ENCODE results near the gene LYRM4. TPM values are rescaled to one million over a fixed set of nuclear protein-coding genes. Genes with fewer than 3 reads are reported as not detected.

LYRM4 gene
- total RNA-seq, 1 donor from 2014 or later = 30.3 TPM

- intact Hi-C loops (cut with micrococcal nuclease) = no loop called here
These were observed 53.7 kb downstream of the LYRM4 start for GRCh38 chr6:5206920-5207561.

GRCh38 chr6:5205877-5206850 lies 54.6 kb downstream of the LYRM4 start:
- intact Hi-C loops (cut with micrococcal nuclease) = no loop called here

DNA sequence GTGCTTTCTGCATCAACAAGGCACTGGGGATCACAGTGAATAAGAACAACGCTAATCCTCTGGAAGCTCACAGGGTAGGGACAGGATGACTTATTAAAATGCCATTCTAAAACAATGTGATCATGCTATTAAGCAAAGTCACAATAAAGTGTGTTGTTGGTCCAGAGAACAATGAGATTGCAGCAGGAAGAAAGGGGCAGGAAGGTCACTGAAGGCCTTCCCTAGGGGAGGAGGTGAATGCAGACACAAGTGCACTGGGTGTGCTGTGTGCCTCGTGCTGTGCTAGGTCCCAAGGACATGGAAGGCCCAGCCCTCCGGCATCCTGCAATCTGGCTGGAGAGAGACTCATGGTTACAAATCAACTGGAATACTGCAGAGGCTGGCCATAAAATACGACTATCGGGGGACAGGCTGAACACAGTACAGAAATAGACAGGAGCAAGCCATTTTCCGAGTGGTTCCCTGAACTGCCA lies 55.7 kb downstream of the LYRM4 start:
- intact Hi-C loops (cut with micrococcal nuclease) = no loop called here

DNA sequence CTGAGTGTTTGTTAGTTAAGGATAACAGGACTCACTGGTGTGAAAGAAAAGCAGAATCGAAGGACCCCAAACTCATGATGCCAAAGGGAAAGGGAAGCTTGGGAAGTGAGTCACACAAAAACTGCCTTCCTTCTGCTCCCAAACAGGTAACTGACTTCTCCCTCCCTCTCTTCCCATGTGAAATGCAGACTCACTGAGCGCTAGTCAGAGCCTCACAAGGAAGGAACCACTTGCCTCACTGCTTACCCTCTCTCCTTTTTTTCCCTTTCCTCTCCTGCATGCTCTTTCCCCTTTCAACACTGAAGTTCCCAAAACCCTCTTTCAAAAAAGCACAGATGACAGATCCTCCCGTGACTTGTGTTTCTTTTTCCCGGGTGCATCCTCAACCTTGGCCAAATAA lies 56.4 kb downstream of the LYRM4 start:
- intact Hi-C loops (cut with micrococcal nuclease) = no loop called here

DNA sequence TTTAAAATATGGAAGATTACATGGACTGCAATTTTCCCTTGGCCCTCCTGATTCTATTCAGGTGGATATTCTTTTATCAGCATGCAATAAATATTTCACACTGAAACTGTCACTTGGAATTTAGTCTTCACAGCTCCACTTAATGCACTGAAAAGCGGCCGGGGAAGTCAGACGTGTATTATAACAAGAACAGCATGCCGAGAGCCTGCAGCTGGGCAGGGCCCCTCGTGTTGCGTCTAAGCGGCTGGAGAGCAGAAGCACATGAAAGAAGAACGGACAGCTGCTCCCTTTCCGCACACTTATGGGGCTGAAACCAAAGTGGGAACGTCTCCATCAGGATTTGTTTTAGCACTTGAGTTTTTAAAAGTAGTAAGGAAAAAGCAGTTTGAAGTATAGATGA lies 57.2 kb downstream of the LYRM4 start:
- intact Hi-C loops (cut with micrococcal nuclease) = no loop called here

DNA sequence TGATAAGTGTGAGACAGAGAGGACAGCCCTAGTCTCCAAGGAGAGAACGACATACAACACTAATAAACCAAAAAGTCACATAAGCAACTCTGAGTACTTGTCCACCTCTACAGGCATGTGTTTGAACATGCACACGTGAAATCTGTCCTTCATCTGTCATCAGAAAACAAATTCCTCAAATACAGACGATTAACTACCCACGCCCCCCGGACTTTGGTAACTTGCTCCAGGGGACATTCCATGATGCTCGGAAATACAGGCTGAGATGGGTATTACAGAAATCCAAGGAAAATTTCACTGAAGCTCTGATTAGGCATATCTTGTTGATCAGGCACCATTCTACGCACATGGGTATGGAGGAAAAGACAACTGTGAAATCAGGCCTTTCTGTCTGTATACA lies 57.8 kb downstream of the LYRM4 start:
- intact Hi-C loops (cut with micrococcal nuclease) = no loop called here

DNA sequence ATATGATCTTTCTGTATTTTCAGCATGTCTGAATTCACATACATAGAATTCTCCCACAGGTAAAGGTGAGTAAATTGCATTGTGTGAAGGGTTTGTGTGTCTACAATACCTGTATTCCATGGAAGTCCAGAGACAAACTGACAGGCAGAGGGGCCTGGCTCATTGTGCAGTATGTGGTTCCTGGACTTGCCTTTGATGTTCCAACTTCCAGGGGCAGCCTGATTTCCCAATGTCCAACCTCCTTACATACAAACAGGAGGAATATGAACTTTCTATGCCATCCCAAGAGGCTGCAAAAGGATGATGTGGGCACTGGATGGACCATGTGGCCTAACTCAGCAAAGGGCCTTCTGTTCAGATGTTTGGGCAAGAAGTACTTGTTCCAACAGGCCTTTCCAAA lies 58.5 kb downstream of the LYRM4 start:
- intact Hi-C loops (cut with micrococcal nuclease) = no loop called here

DNA sequence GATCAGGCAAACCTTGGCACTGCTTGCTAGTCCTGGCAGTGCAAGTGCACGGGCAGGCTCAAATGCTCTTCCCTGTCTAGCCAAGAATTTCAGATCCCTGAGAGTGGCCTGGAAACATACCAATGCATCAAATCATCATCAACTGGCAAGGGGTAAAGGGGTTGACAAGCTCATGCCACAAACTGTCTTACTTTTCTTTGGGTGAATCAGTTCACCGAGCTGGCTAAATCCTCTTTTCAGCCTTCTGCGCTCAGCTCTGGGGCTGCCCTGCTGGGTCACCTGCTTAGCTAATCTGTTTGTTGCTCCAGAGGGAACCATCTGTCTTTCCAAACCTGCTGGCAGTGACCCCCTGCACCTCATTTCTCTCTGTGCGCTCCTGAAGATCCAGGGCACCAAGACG lies 59.5 kb downstream of the LYRM4 start:
- intact Hi-C loops (cut with micrococcal nuclease) = no loop called here

- intact Hi-C loops (cut with micrococcal nuclease) = no loop called here
These were observed 61.0 kb downstream of the LYRM4 start for GRCh38 chr6:5199702-5200101.

DNA sequence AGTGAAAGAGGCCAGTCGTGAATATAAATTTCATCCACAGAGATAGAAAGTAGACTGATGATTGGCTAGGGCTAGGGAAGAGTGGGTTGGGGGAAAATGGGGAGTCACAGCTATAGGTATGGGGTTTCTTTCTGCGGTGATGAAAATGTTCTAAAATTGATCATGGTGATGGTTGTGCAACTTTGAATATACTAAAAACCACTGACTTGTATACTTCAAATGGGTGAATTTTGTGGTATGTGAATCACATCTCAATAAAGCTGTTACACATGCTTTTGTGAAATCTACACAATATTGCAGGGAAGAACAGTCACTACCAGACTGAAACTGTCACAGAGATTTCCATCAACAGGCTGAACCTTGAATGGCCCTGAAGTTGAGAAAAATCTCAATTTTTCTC lies 61.5 kb downstream of the LYRM4 start:
- intact Hi-C loops (cut with micrococcal nuclease) = no loop called here

DNA sequence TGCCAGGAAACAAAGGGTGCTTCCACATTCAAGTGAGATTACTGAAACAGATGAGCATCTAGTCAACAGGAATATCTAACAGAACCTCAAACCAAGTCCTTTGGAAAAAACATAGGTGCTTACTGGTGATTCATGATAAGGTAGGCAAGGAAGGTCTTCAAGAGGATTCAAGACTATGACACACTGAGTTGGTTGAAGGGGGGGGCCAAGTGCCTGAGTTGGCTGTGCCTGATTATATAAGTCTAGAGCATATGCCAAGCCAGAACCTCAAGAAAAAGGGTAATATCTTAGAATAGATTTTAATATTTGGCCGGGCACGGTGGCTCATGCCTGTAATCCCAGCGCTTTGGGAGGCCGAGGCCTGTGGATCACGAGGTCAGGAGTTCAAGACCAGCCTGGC lies 63.7 kb downstream of the LYRM4 start:
- intact Hi-C loops (cut with micrococcal nuclease) = no loop called here

DNA sequence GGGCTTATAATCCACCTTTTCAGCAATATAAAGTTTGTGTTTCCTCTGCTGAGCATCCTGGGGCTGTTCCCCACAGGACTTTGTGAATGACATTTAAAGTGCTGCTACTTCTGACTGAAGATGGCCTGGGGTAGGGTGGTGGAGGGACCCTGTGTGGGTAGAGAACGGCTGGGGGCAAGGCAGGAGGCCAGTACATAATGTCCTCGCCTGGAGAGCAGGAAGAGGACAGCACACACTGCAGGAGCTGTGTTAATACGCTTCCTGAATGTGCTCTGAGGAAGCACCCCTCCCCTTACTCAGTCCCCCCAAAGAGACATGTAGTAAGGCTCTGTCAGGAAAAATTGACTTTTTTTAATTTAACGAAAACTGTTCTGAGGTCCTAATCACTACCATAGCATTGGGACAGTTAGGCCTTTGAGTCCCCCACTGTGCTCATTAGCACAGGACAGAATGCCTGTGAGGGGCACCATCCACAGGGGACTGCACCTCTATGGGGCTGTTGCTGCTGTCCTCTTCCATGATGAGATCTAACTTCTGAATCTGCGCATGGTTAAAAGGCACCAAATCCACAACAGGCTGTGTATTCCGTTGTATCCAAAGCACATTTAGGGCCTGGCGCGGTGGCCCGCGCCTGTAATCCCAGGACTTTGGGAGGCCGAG lies 68.5 kb downstream of the LYRM4 start:
- intact Hi-C loops (cut with micrococcal nuclease) = no loop called here

- intact Hi-C loops (cut with micrococcal nuclease) = no loop called here
These were observed 69.0 kb downstream of the LYRM4 start for GRCh38 chr6:5191722-5192121.

DNA sequence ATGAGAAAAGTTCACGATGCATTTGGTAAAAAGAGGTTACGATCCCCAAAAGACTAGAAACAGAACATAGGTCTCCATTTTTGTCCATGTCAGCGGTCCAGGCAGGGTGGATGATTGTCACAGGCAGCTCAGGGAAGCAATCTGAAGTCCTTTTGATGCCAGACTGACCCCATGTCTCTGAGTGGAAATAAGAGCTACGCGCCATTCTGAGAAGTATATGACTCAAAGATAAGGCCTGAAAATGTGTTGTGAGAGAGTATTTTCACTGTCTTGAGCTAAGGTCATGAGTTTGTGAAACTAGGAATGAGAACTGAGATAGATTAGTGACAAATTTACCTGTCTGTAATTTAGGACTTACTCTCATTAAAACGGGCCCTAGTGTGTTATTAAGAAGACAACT lies 69.5 kb downstream of the LYRM4 start:
- intact Hi-C loops (cut with micrococcal nuclease) = no loop called here

DNA sequence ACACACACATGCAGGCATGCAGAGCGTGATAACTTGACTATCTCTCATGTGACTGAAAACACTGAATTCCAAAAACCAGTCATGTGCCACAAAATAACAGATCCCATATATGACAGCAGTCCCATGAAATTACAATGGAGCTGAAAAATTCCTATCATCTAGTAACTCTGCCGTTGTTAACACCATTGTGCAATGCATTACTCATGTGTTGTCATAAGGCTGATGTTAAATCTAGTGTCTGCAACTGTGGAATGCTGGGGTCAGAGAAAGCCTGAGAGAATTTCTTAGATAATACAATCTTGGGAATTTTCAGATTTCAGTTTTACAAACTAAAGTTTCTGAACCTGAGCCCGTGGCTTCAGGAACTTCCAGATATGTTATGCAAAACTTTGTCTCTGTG lies 70.2 kb downstream of the LYRM4 start:
- intact Hi-C loops (cut with micrococcal nuclease) = no loop called here

DNA sequence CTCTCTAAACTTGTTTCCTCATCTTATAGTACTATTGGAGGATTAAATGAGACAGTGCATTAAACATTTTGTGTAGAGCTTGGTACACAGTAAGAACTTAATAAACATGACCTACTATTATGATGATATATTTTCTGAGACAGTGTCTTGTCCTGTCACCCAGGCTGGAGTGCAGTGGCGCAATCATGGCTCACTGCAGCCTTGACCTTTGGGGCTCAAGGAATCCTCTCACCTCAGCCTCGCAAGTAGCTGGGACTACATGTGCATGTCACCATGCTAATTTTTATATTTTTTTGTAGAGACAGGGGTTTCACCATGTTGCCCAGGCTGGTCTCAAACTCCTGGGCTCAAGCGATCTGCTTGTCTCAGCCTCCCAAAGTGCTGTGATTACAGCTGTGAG lies 72.1 kb downstream of the LYRM4 start:
- intact Hi-C loops (cut with micrococcal nuclease) = no loop called here

DNA sequence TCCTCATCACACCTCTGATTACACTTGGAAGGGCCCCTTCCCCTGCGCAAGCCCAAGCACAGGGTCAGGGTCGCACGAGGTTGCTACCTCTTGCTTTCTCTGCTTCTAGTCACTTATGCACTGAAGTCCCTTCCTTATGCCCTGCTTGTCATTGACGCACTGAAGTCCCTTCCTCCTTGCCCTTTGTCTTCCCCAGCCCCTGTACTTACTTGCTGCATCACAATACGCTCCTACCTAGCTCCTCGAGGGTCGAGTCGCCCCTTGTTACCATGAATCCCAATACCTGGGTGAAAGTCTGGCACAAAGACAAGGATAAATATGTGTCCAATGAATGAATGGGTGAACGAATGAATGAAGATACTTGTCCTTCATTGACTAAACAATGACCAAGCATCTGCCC lies 75.9 kb downstream of the LYRM4 start:
- intact Hi-C loops (cut with micrococcal nuclease) = no loop called here

DNA sequence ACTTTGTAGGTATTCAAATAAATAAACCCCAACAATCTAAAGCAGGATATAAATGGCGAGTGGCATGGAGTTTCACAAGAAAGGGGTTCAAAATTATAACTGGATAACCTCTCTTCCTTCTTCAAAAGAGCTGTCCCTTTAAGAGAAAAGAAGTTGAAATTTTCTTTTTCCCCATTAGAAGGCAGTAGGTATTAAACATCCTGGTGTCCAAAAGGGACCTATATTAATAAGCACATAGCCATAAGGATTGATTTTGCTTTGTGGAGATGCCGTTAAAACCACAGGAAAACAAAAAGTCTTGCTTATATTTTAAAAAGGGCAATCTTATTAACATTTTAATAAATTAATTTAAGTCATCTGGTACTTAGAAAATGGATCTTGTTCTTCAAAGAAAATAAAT lies 76.5 kb downstream of the LYRM4 start:
- intact Hi-C loops (cut with micrococcal nuclease) = no loop called here

- intact Hi-C loops (cut with micrococcal nuclease) = no loop called here
These were observed 79.0 kb downstream of the LYRM4 start for GRCh38 chr6:5181510-5182317.

GRCh38 chr6:5180636-5181035 lies 80.1 kb downstream of the LYRM4 start:
- intact Hi-C loops (cut with micrococcal nuclease) = no loop called here

DNA sequence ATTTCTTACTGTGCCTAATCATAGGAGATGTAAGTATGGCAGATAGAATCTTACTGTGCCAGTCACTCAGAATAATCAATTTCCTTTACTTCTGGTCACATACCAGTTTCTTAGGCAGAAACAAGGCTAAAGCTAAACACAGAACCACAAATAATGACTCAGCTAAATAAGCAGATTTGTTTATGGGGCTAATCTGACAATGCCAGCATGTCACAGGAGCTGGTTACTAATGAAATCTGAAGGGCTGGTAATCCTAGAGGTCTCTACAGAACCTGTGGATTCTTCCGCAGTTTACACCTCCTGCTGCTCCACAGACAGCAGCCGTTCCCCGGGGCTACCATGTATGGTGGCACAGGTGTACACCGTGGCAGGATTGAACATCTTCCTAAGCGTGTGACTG lies 80.8 kb downstream of the LYRM4 start:
- intact Hi-C loops (cut with micrococcal nuclease) = no loop called here
